ENCODE measurements around the gene MYL7.
"Not testable (repeated sequence)": the region's sequence is repeated elsewhere in the genome, so short reads cannot be mapped to it uniquely, and the experiment has no call there.

MYL7 gene

GRCh38 chr7:44172352-44172751, 31.2 kb upstream of the MYL7 start:
- DNase-seq, result no peak

- DNase-seq, result not testable (repeated sequence)
Observed at GRCh38 chr7:44171901-44172300, 30.8 kb upstream of the MYL7 start.

GRCh38 chr7:44167920-44168319, 26.8 kb upstream of the MYL7 start:
- no peak for DNase-seq

- no peak for DNase-seq
Observed at GRCh38 chr7:44163591-44163990, 22.5 kb upstream of the MYL7 start.

- no peak for DNase-seq
Observed at GRCh38 chr7:44162785-44163395, 21.8 kb upstream of the MYL7 start.

- no peak for DNase-seq
Observed at GRCh38 chr7:44162179-44162578, 21.0 kb upstream of the MYL7 start.

GRCh38 chr7:44161371-44161770, 20.2 kb upstream of the MYL7 start:
- no peak for DNase-seq

GRCh38 chr7:44159824-44160630, 18.9 kb upstream of the MYL7 start:
- DNase-seq, result no peak

- peak in 15 of 56 donors; percentile 10 to 62 (median 41) for DNase-seq
Observed at GRCh38 chr7:44158873-44159631, 17.9 kb upstream of the MYL7 start.

GRCh38 chr7:44158096-44158872, 17.2 kb upstream of the MYL7 start:
- DNase-seq, result no peak

GRCh38 chr7:44157116-44158080, 16.3 kb upstream of the MYL7 start:
- DNase-seq, result no peak

GRCh38 chr7:44156453-44157010, 15.4 kb upstream of the MYL7 start:
- DNase-seq, result no peak

- DNase-seq, result no peak
Observed at GRCh38 chr7:44155191-44156185, 14.4 kb upstream of the MYL7 start.

GRCh38 chr7:44154703-44155102, 13.6 kb upstream of the MYL7 start:
- DNase-seq, result no peak

- DNase-seq, result no peak
Observed at GRCh38 chr7:44153948-44154335, 12.8 kb upstream of the MYL7 start.

- no peak for DNase-seq
Observed at GRCh38 chr7:44152971-44153947, 12.1 kb upstream of the MYL7 start.

- DNase-seq, result no peak
Observed at GRCh38 chr7:44151956-44152355, 10.8 kb upstream of the MYL7 start.
